Measurements from ENCODE around the gene OR10A6. TPM values are rescaled to one million over a fixed set of nuclear protein-coding genes. Genes with fewer than 3 reads are reported as not detected.

The OR10A6 gene
- polyA plus RNA-seq, 1 donor from 2014 or later = not detected

GRCh38 chr11:7967097-7967496 is 36.0 kb upstream of the OR10A6 start:
- TF ChIP-seq CTCF (IDR thresholded peaks at IDR 0.05; ENCODE audit: poor library complexity, severe bottlenecking) = no peak
- no peak for TF ChIP-seq REST (IDR thresholded peaks at IDR 0.05; ENCODE audit: borderline replicate concordance)
- Histone ChIP-seq H3K79me2 (replicated peaks; ENCODE audit: insufficient read depth, low read length) (no peaks in the 10 kb centered on the region), H4K20me1 (ENCODE audit: insufficient read depth) (no peaks in the 10 kb centered on the region), H3K27me3 (ENCODE audit: insufficient read depth, low read depth, low read length) (no peaks in the 10 kb centered on the region), H3K27ac (ENCODE audit: low read length) (no peak overlapping the region), H3K9me3 (ENCODE audit: low read length) (no peaks in the 10 kb centered on the region), H3K4me3 (ENCODE audit: low read length) (no peak overlapping the region), H3K4me2 (ENCODE audit: low read length) (no peak overlapping the region), H3K36me3 (ENCODE audit: insufficient read depth, low read length) (no peaks in the 10 kb centered on the region), H3K9ac (ENCODE audit: low read length) (no peak overlapping the region), H2AFZ (ENCODE audit: low read depth, low read length) (no peak overlapping the region), H3F3A (ENCODE audit: insufficient read depth, low read length, poor library complexity, severe bottlenecking) (no peaks in the 10 kb centered on the region), H3K9me2 (ENCODE audit: insufficient read depth, low read length) (no peaks in the 10 kb centered on the region)

GRCh38 chr11:7965386-7965785 is 34.3 kb upstream of the OR10A6 start, which contains the start of gene NLRP10:
Gene NLRP10 (minus strand): TSS chr11:7965447. CDS start chr11:7963495, 1,952 bp downstream.
- no peak within 1 kb of the TSS for H3K27ac ChIP-seq (ENCODE audit: low read length)
- no peak within 1 kb of the TSS for H2AFZ ChIP-seq (ENCODE audit: low read depth, low read length)
- no peaks in the 10 kb centered on the region for H3K9me2 ChIP-seq (ENCODE audit: insufficient read depth, low read length)
- no peaks in the 10 kb centered on the region for H3K9me3 ChIP-seq (ENCODE audit: low read length)
- no peaks in the 10 kb centered on the region for H3K27me3 ChIP-seq (ENCODE audit: insufficient read depth, low read depth, low read length)
- no peak within 1 kb of the TSS for H3K9ac ChIP-seq (ENCODE audit: low read length)
- H3K4me2 ChIP-seq (ENCODE audit: low read length) = no peak within 1 kb of the TSS
- H3K4me3 ChIP-seq (ENCODE audit: low read length) = no peak within 1 kb of the TSS
- no peaks in the 10 kb centered on the region for H3K36me3 ChIP-seq (ENCODE audit: insufficient read depth, low read length)
- no peaks in the 10 kb centered on the region for H3F3A ChIP-seq (ENCODE audit: insufficient read depth, low read length, poor library complexity, severe bottlenecking)
- no peaks in the 10 kb centered on the region for H3K79me2 ChIP-seq (replicated peaks; ENCODE audit: insufficient read depth, low read length)
- TF ChIP-seq EZH2 (IDR thresholded peaks at IDR 0.05; ENCODE audit: borderline replicate concordance, insufficient read depth, low read length, poor library complexity, severe bottlenecking) (no peak), POLR2AphosphoS5 (IDR thresholded peaks at IDR 0.05) (no peak), REST (IDR thresholded peaks at IDR 0.05; ENCODE audit: borderline replicate concordance) (no peak), RAD21 (conservative IDR thresholded peaks at IDR 0.05) (no peak), MXI1 (conservative IDR thresholded peaks at IDR 0.05; ENCODE audit: poor library complexity, severe bottlenecking) (no peak), EP300 (conservative IDR thresholded peaks at IDR 0.05; ENCODE audit: poor library complexity, severe bottlenecking) (no peak), SMC3 (conservative IDR thresholded peaks at IDR 0.05; ENCODE audit: poor library complexity) (no peak), TAF1 (IDR thresholded peaks at IDR 0.05; ENCODE audit: low read depth) (no peak), CTCF (IDR thresholded peaks at IDR 0.05; ENCODE audit: poor library complexity, severe bottlenecking) (no peak)
- H4K20me1 ChIP-seq (ENCODE audit: insufficient read depth) = no peaks in the 10 kb centered on the region

All from neural cell (in vitro differentiated cells).